HepG2 (cell line): ENCODE data around the gene ORM1.

Source experiments
- ATF1 ChIP-seq: IDR thresholded peaks from 2 replicates; pipeline ENCODE4 v1.6.1; 2016; ENCODE audit warnings: mild to moderate bottlenecking, control low read depth
- CBFB ChIP-seq: sonication (generic); formaldehyde crosslinking; IDR thresholded peaks from 2 replicates; pipeline ENCODE4 v1.4.0; 2020; ENCODE audit warnings: missing genetic modification reagents
- HCFC1 ChIP-seq: fragments of 150-350 bp; IDR thresholded peaks from 2 replicates; pipeline ENCODE4 v1.6.1; 2014; ENCODE audit warnings: low read depth, low read length
- REST ChIP-seq, 2 experiments: IDR thresholded peaks; 2 replicates each; pipeline ENCODE4 v1.6.1; 2011 to 2012; ENCODE audit warnings: low read length in 2 of 2, borderline replicate concordance in 1 of 2, low read depth in 1 of 2, mild to moderate bottlenecking in 1 of 2, moderate library complexity in 1 of 2
- ZNF12 ChIP-seq: sonication (generic); formaldehyde crosslinking; IDR thresholded peaks from 2 replicates; pipeline ENCODE4 v1.5.0; 2020; ENCODE audit warnings: missing genetic modification reagents
- ZNF138 ChIP-seq: sonication (generic); formaldehyde crosslinking; IDR thresholded peaks from 2 replicates; pipeline ENCODE4 v1.5.0; 2020; ENCODE audit warnings: mild to moderate bottlenecking, low read depth, missing genetic modification reagents
- ZUFSP ChIP-seq: sonication (generic); formaldehyde crosslinking; IDR thresholded peaks from 2 replicates; pipeline ENCODE4 v1.9.0; 2021; ENCODE audit warnings: missing genetic modification reagents, mild to moderate bottlenecking, borderline replicate concordance
- TF ChIP-seq, protein P1 (sequence below): sonication (generic); formaldehyde crosslinking; IDR thresholded peaks from 2 replicates; pipeline ENCODE4 v1.5.0; 2020; ENCODE audit warnings: mild to moderate bottlenecking, missing genetic modification reagents, moderate library complexity
- TF ChIP-seq, protein P2 (sequence below): sonication (generic); formaldehyde crosslinking; IDR thresholded peaks from 2 replicates; pipeline ENCODE4 v1.4.0; 2020; ENCODE audit warnings: missing genetic modification reagents, mild to moderate bottlenecking, borderline replicate concordance

GRCh38 chr9:114274217-114274616, 48.7 kb upstream of the ORM1 start:
- TF ChIP-seq CBFB (CRISPR knock-in tag) (no peak), HCFC1 (no peak), ZNF138 (no peak), ZUFSP (no peak), REST (IDR thresholded peaks at IDR 0.05; ENCODE audit: borderline replicate concordance in 1 of 2, low read depth in 1 of 2, low read length in 2 of 2) (no peak), ZNF12 (CRISPR knock-in tag) (no peak), ATF1 (no peak)
- TF ChIP-seq, protein P1, sequence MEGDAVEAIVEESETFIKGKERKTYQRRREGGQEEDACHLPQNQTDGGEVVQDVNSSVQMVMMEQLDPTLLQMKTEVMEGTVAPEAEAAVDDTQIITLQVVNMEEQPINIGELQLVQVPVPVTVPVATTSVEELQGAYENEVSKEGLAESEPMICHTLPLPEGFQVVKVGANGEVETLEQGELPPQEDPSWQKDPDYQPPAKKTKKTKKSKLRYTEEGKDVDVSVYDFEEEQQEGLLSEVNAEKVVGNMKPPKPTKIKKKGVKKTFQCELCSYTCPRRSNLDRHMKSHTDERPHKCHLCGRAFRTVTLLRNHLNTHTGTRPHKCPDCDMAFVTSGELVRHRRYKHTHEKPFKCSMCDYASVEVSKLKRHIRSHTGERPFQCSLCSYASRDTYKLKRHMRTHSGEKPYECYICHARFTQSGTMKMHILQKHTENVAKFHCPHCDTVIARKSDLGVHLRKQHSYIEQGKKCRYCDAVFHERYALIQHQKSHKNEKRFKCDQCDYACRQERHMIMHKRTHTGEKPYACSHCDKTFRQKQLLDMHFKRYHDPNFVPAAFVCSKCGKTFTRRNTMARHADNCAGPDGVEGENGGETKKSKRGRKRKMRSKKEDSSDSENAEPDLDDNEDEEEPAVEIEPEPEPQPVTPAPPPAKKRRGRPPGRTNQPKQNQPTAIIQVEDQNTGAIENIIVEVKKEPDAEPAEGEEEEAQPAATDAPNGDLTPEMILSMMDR (CRISPR knock-in tag), result no peak
- TF ChIP-seq, protein P2, sequence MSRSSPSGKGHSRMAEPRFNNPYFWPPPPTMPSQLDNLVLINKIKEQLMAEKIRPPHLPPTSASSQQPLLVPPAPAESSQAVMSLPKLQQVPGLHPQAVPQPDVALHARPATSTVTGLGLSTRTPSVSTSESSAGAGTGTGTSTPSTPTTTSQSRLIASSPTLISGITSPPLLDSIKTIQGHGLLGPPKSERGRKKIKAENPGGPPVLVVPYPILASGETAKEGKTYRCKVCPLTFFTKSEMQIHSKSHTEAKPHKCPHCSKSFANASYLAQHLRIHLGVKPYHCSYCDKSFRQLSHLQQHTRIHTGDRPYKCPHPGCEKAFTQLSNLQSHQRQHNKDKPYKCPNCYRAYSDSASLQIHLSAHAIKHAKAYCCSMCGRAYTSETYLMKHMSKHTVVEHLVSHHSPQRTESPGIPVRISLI, result no peak
